Measurements from ENCODE around the gene CTSF.

The CTSF gene

GRCh38 chr11:66529655-66530054 lies 38.8 kb downstream of the CTSF start:
- no peak for DNase-seq

- DNase-seq, result no peak
Observed at GRCh38 chr11:66529069-66529468, 39.3 kb downstream of the CTSF start.

GRCh38 chr11:66524304-66525040 lies 43.9 kb downstream of the CTSF start:
- no peak for DNase-seq

- DNase-seq, result no peak
Observed at GRCh38 chr11:66523611-66524010, 44.8 kb downstream of the CTSF start.
